Globus pallidus (tissue), 1 donor: Measurements from ENCODE around the gene BLM.
"Not testable (repeated sequence)": the region's sequence is repeated elsewhere in the genome, so short reads cannot be mapped to it uniquely, and the experiment has no call there.

Experiments
- DNase-seq: peaks from one replicate; pipeline ENCODE4 v3.0.0-alpha.2; 2015; ENCODE audit warnings: low spot score

Gene BLM

DNA sequence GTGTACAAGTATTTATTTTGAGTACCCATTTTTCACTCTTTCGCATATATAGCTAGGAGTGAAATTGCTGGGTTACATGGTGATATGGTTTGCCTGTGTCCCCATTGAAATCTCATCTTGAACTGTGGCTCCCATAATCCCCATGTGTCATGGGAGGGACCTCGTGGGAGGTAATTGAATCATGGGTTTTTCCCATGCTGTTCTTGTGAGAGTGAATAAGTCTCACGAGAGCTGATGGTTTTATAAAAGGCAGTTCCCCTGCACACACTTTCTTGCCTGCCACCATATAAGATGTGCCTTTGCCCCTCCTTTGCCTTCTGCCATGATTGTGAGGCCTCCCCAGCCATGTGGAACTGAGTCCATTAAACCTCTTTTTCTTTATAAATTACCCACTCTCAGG lies 23.4 kb downstream of the BLM start:
- DNase-seq = not testable (repeated sequence)

DNA sequence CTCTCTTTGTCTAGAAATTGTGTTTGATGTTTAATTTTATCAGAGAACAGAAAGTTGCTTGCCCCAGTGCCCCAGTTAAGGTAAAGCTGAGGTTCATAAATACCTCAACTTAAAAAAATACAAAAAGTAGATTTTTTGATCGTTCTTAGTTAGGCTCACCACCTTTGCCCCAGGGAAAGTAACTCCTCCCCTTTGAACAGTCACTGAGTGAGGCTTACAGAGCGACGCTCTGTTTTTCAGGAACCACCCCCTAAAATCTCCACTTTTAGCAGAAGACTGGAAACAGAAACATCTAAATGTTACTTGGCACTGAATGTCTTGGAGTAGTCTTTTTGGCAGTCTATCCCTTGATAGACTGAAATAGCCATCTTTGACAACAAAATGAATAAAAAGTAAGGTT lies 24.9 kb downstream of the BLM start:
- DNase-seq = no peak

DNA sequence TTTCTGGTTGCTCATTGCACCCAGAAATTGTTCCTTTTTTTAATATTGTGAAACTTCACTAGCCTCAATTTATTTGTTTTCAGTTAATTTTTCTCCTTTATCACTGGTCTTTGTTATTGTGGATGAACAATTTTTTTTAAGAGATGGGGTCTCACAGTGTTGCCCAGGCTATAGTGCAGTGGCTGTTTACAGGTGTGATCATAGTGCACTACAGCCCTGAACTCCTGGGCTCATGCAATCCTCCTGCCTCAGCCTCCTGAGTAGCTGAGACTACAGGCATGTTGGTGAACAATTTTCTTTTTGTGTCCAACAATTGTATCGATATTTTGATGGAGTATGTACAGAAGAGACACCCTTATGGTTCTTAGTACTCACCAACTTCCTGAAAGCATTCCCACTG lies 26.3 kb downstream of the BLM start:
- no peak for DNase-seq

DNA sequence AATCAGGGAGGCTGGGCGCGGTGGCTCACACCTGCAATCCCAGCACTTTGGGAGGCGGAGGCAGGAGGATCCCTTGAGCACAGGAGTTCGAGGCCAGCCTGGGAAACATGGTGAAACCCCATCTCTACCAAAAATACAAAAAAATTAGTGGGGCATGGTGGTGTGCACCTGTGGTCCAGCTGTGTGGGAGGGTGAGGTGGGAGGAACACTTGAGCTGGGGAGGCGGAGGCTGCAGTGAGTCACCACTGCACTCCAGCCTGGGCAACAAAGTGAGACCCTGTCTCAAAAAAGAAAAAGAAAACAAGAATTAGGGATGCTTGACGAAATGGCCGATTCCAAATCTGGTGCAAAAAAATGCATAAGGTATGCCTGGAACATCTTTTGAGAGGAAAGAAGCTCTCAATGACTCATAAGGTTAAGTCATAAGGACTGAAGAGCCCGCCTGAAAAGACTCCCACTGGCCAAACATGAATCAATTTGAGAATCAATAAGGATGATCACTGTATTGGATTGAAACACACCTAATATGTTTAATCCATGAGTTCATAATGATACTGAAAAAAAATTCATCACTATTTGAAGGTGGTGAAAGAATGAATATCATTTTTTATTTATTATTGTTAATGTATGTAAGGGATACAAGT lies 27.7 kb downstream of the BLM start:
- DNase-seq = no peak

DNA sequence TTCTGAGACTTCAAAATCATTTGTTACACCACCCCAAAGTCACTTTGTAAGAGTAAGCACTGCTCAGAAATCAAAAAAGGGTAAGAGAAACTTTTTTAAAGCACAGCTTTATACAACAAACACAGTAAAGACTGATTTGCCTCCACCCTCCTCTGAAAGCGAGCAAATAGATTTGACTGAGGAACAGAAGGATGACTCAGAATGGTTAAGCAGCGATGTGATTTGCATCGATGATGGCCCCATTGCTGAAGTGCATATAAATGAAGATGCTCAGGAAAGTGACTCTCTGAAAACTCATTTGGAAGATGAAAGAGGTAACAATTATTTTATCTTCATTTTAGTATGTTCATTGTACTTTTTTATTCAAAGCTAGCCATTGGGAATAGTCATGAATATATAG lies 32.6 kb downstream of the BLM start:
- no peak for DNase-seq

DNA sequence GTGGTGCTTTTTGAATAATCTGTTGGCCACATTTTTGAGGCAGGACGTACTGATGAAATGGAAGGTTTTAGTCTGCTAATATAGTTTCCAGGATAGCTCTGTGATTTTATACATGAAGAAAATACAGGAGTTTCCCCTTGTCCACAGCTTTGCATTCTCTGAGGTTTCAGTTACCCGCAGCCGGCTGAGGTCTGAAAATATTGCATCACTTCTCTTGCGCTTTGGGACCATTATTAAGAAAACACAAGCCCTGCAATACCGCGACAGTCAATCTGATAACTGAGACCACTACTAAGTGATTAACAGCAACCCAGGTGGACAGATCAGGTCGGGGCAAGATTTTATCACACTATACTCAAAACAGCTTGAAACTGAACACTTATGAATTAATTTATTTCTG lies 33.0 kb downstream of the BLM start:
- no peak for DNase-seq

DNA sequence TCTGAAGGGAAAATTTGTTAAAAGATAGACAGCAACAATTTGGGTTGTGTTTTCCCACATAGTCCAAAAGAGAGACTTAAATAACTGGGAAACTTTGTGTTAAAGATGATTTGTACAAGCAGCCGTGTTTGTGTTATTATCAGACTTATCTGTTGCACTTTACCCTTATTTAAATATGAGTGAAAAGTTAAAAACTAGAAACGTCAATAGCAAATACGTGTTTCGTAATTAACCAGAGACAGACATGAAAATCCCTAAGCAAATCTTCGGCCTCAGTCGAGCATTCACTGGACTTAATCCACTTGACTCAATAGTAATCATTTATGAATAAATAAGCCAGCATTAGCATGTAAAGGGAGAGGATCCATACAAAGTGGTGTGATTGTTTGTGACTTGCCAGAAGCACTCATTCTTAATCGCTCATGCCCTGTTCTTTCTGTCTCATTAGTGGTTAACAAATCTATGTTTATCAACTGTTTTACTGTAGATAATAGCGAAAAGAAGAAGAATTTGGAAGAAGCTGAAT lies 34.2 kb downstream of the BLM start:
- no peak for DNase-seq

DNA sequence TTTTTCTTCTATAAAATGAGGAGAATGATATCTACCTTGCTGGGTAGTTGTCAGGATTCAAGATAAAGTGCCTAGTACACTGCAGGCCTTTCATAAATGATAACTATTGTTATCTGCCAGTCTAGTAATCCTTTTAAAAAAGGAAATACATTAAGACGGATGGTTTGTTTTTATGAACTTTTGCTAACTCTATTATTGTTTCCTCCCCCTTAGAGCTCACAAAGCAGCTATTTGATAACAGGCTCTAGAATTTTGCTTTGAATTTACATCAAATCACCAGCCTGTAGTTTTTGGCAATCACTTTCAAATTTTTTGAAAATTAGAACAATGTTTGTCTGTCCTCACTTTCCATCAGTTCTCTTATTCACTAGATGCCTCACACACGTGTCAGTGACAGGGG lies 39.8 kb downstream of the BLM start:
- DNase-seq = no peak

DNA sequence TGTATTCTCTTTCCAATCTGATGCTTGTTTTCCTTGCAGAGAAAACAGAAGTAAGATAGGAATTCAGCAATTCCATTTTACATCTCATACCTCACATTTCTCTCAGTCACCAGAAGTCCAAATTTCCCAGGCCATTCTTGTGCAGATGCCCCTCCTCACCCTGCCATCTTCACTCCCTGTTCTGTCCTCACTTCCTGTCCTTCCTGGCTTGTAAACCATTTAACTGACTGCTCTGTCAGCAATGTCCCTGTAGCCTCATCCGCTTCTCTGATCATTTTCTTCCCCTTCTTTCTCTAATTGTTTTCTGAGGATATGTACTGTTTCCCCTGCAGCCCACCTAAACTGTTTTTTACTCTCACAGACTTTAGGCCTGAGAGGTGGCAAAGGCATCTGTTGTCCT lies 40.3 kb downstream of the BLM start:
- DNase-seq = no peak

DNA sequence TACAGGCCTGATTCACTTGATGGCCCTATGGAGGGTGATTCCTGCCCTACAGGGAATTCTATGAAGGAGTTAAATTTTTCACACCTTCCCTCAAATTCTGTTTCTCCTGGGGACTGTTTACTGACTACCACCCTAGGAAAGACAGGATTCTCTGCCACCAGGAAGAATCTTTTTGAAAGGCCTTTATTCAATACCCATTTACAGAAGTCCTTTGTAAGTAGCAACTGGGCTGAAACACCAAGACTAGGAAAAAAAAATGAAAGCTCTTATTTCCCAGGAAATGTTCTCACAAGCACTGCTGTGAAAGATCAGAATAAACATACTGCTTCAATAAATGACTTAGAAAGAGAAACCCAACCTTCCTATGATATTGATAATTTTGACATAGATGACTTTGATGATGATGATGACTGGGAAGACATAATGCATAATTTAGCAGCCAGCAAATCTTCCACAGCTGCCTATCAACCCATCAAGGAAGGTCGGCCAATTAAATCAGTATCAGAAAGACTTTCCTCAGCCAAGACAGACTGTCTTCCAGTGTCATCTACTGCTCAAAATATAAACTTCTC lies 43.6 kb downstream of the BLM start:
- peak; percentile 75 for DNase-seq

DNA sequence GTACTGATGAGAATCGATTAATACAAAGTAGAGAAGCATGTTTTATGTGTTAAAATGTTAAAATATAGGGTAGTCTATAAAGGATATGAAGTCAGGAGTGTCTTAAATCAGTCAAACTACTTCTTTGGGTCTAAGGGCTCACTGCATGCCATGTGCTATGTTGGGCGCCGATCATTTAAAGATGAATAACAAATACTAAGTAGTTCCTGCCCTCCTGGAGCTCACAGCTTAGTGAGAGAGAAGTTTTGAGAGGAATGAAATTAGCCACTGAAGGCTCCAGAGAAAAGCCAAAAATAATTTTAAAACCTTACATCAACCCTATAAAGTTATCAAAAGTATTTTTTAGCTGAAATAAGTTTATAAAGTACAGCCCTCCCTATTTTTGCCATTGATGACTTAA lies 44.5 kb downstream of the BLM start:
- DNase-seq = no peak

DNA sequence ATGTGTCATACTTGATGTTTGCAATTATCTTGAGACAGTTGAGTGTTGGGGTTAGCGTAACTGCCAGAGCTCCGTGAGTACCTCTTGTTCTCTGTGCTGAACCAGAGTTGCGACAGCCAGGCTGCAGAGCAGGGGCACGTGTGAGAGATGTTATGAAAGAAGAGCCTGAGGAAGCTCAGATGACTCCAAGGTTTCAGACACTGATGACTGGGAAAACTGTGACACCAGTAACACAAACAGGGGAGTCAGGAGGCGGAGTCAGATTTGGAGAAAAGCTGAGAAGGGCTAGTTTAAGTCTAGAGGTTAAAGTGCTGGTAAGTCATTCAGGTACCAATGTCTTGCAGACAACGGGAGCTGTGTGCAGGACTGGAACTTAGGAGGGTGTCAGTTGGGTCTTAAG lies 45.0 kb downstream of the BLM start:
- no peak for DNase-seq

DNA sequence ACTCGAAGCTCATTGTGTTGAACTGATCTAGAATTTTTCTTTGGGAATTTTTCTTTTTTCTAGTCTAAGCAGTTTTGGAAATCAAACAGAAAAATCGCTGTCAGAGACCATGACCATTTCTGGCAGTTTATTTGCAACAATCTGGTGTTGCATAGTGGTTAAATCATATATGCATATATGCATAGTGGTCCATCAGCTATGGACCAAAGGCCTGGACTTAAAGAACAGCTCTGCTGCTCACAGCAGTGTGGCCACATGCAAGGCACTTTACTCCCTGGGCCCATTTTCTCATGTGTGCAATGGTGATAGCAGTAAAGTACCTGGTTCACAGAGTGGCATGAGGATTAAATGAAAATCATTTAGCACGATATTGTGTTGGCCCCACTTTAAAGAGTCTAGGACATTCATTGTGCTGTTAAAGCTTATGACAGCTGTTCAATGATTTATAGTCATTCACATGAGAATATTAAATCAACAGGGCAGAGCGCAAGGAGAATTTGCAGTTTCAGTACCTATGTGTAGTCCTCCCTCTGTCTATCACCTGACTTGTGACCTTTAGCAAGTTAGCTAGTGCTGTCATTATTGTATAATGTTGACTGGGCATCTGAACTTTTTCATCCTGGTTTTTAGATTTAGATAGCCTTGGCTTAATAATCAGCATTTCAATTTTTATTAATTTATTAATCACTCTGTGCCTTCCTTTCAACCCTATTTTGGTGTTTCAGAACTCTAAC lies 46.4 kb downstream of the BLM start:
- DNase-seq = no peak

DNA sequence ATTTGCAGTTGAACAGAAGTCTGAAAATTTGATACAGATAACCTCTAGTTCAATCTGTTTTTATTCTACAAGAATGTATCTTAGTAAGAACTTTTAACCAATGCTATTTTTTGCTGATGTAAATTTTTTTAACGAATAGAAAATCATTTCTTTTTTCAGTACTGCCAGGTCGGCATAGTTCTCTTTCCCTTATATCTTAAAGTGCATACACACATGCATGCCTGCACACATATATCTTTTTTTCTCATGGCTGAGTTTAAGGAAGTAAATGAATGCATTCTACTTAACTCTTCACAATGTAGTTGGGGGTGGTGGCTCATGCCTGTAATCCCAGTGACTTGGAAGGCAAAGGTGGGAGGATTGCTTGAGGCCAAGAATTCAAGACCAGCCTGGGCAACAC lies 48.4 kb downstream of the BLM start:
- no peak for DNase-seq

DNA sequence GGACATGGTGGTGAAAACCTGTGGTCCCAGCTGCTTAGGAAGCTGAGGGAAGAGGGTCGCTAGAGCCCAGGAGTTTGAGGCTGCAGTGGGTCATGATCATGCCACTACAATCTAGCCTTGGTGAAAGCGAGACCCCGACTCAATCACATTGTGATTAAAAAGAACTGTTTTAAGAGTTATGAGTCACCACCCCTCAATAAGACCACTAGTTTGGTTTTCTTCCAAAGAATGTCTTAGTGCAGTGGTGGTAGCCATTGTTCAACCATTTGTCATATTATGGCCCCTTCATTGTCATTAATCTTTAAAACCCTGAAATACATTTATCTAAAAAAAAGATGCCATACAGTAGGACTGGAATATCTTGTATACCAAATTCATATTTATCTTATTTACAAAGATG lies 48.8 kb downstream of the BLM start:
- no peak for DNase-seq

DNA sequence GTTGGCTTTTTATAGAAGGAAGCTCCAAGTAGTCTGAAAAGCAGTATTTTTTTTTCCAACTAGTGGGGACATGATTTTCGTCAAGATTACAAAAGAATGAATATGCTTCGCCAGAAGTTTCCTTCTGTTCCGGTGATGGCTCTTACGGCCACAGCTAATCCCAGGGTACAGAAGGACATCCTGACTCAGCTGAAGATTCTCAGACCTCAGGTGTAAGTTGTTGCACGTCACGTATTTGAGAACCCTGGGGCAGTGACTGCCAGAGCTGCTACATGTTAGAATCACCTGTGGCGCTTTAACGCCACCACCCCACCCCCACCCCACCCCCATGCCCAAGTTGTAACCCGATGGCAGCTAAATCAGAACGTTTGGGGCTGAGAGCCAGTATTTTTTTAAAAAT lies 52.2 kb downstream of the BLM start:
- DNase-seq = no peak

DNA sequence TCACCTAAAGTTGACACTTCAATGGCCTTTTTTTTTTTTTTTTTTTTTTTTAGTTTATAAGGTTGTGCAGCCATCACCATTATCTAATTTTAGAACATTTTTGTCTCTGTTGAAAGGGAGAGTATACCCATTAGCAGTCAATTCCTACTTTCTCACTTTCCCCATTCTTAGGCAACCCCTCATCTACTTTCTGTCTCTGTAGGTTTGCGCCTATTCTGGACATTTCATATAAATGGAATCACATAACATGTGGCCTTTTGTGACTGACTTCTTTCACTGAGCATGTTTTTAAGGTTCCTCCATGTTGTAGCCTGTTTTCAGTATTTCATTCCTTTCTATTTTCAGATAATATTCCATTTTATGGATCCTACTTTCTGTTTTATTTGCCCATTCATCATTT lies 56.3 kb downstream of the BLM start:
- DNase-seq = no peak

DNA sequence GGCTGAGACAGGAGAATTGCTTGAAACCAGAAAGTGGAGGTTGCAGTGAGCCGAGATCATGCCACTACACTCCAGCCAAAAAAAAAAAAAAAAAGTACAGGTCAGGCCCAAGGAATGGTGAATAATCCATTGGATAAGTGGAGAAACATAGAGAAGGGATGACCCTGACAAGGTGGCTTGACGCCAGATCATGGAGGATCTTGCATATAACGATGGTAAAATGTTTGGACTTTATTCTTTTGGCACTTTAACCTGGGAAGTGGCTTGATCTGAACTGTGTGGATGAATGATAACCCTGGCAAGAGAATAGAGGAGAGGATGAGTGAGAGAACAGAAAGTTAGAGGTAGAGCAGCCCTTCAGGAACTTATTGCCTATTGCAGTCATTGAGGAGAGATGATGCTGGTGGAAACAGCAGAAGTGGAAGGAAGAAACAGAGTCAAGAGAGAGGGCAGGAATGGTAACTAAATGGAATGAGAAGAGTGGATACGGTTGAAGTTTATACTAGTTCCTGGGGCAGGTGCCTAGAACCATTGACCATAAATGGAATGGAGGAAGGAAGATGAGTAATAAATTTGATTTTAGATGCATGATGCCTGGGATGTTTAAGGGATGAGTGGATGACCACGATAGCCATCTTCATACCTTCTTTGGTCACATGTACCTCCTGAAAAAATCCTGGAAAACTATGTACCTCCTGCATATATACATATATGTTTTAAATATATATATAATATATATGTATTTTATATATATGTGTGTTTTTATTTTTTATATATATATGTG lies 57.8 kb downstream of the BLM start:
- DNase-seq = no peak

DNA sequence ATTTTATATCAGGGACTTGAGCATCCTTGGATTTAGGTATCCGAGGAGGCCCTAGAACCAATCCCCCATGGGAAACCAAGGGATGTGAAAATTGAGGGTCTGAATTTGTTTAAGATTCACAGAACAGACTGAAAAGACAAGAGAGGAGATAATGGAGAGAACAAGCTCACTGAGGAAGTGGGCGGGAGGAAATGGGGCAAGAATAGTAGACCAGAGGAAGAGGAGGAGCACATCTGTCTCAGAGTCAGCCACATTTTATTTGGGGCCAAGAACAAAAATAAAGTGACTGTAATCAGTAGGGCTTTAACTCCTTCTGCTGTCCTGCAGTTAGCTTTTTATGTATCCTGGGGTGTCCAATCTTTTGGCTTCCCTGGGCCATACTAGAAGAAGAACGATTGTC lies 63.8 kb downstream of the BLM start:
- no peak for DNase-seq

DNA sequence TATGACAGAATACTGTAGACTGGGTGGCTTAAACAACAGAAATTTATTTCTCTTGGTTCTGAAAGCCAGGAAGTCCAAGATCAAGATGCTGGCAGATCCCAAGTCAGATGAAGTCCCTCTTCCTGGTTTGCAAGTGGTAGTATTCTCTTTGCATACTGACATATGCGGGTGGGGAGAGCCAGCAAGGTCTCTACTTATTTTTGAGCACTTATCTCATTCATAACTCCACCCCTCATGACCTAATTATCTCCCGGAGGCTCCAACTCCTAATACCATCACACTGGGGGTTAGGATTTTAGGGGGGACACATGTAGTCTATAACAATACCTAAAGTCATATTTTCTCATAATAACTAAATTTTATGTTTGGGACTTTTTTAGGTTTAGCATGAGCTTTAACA lies 65.3 kb downstream of the BLM start:
- no peak for DNase-seq

DNA sequence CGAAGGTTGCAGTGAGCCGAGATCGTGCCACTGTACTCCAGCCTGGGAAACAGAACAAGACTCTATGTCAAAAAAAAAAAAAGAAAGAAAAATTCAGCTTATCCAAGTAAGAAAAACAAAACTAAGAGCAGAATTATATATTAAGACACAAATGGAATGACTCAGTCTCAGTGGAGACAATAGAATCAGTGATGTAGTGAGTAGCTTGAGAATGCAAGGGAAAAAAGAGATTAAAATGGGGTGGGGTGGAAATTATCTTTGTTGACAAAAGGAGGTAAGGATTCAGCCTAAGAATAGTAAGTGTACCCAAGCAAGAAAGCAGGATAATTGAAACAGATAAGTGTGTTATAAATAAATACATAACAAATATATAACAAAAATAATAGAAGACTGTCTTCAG lies 70.7 kb downstream of the BLM start:
- DNase-seq = no peak

DNA sequence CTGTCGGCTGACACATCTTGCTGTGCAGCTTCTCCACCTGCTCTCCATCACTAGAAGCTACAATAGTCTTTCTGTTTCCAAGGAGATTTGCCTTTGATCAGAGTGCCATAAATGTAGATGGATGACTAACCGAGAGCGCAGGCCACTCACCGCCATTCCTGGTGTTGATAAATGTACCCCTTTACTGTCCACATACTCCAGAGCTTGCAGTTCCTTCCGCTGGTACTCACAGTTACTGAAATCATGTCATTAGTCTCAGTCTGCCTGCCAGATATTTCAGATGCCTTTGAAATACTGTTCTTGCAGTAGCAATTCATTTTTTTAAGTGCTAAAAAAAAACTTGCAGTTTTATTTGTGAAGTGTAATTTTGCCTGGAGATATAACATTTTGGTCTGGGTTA lies 72.3 kb downstream of the BLM start:
- DNase-seq = no peak

DNA sequence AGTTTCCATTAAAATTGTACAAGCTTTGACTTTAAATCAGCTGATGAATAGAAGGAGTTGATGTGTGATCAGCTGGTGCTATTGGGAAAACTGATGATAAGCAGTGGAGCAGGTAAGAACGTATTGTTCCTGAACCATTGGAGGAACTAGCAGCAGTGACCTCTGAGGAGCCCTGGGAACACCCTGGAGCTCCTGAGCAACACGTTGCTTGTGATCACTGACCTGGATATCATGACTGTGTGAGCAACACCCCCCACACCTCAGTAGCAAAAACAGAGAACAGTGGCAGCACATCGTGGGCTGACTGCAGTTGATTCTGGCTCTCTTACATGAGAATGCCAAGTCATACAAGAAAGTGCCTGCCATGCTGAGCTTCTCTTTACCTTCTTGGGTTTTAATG lies 72.9 kb downstream of the BLM start:
- DNase-seq = no peak
